ENCODE measurements around the gene TTBK1. TPM values are rescaled to one million over a fixed set of nuclear protein-coding genes. Genes with fewer than 3 reads are reported as not detected.

Gene TTBK1
- total RNA-seq, 2 donors from 2014 or later: 0.12 to 0.15 TPM

DNA sequence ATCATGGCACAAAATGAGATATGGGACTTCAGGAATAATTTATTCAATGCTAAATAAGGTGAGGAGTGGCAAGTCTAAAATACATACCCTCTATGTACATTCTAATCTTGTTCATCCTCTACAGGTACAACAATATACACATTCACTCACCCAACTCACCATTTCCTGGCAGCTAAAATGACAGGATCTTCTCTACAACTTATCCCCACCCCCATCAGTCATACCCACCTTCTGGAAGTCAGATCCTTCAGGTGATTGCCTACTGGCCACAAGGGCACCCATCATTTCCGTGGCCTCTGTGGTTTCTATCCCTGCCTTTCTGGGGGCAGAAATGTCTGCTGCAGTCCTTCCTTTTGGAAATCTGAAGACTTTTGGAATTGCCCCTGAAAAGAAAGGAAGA is 88.2 kb downstream of the TTBK1 start:
- TF ChIP-seq, protein P1, sequence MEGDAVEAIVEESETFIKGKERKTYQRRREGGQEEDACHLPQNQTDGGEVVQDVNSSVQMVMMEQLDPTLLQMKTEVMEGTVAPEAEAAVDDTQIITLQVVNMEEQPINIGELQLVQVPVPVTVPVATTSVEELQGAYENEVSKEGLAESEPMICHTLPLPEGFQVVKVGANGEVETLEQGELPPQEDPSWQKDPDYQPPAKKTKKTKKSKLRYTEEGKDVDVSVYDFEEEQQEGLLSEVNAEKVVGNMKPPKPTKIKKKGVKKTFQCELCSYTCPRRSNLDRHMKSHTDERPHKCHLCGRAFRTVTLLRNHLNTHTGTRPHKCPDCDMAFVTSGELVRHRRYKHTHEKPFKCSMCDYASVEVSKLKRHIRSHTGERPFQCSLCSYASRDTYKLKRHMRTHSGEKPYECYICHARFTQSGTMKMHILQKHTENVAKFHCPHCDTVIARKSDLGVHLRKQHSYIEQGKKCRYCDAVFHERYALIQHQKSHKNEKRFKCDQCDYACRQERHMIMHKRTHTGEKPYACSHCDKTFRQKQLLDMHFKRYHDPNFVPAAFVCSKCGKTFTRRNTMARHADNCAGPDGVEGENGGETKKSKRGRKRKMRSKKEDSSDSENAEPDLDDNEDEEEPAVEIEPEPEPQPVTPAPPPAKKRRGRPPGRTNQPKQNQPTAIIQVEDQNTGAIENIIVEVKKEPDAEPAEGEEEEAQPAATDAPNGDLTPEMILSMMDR (IDR thresholded peaks at IDR 0.05): no peak
- Histone ChIP-seq H3K9me3 (no peaks in the 10 kb centered on the region), H3K27me3 (no peaks in the 10 kb centered on the region), H3K27ac (no peak overlapping the region), H3K4me3 (no peak overlapping the region), H3K4me1 (peaks cover 0 to 5% of the 10 kb centered on the region in 2 donors), H3K36me3 (no peaks in the 10 kb centered on the region)
- DNase-seq (ENCODE audit: low spot score): no peak

DNA sequence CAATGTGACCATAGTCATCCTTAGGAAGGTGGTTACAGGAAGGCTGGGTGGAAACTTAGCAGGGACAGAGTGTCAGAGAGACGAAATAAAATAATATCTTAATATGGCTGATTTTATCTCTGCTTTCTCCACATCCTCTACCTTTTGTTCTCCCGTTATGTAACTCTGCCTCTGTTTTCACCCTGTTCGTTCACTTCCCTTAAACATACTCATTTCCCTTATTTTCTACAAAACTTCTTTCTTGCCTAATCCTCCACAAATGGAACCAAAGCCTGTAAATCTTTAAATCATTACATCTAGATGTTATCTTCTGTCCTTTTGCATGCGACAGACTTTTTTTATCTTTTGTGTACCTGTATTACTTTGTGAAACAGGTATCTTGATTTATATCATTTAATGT is 88.6 kb downstream of the TTBK1 start:
- H3K36me3 ChIP-seq: no peaks in the 10 kb centered on the region
- H3K27me3 ChIP-seq: no peaks in the 10 kb centered on the region
- H3K4me1 ChIP-seq: peaks cover 0 to 5% of the 10 kb centered on the region in 2 donors
- TF ChIP-seq, protein P1 (IDR thresholded peaks at IDR 0.05): no peak
- H3K9me3 ChIP-seq: no peaks in the 10 kb centered on the region
- no peak for DNase-seq (ENCODE audit: low spot score)
- H3K4me3 ChIP-seq: no peak overlapping the region
- H3K27ac ChIP-seq: no peak overlapping the region

DNA sequence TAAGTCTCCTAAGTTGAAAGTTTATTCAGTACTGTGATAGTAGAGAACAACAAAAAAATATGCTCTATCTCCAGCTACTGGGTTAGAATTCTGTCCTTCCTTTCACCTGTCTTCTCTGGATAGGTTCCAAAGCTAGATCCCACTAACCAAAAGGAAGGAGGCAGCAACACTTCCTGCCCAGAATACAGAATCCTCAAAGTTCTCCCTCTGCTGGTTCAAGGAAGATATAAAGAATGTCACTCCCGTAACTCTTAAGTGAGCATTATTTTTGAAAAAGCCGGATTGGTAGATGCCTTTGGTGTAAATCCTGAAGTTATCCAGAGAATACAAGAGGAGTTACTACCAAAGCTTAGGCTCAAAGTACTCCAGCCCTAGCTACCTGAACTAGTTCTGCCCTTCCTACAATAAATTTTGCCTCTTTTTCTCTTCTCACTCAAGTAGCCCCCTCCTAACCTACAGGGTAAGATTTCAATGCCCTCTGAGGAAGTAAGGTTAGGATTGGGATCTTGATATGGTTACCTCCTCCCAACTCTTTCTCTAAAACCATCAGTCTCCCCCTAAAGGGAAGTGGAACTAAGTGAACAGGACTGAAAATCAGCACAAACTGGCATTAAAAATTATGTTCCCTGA is 91.3 kb downstream of the TTBK1 start:
- Histone ChIP-seq H3K36me3 (peaks cover 16% of the 10 kb centered on the region), H3K4me3 (no peak overlapping the region), H3K27me3 (no peaks in the 10 kb centered on the region), H3K27ac (no peak overlapping the region), H3K4me1 (no peaks in the 10 kb centered on the region), H3K9me3 (no peaks in the 10 kb centered on the region)
- TF ChIP-seq, protein P1 (IDR thresholded peaks at IDR 0.05): peak; percentile 34 to 63
- DNase-seq (ENCODE audit: low spot score): no peak

DNA sequence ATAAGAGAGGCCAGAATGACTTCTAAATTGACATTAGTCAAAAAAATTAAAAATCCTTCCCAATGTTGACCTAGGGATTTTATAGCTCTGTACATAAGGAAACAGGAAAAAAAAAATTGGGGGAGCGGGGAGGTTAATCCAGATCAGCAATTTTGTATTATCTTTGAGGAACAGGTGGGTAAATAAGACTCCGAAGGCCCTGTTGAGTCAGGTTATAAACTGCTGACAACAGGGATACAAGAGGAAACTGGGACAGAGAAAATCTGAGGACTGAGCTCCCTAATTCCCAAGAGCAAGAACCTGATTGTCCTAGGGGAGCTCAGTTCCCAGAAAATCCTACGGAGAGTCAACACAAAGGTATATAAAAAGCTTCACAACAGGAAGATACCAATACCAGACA is 92.2 kb downstream of the TTBK1 start:
- Histone ChIP-seq H3K9me3 (no peaks in the 10 kb centered on the region), H3K27ac (no peak overlapping the region), H3K4me1 (no peaks in the 10 kb centered on the region), H3K36me3 (peaks cover 25% of the 10 kb centered on the region), H3K4me3 (no peak overlapping the region), H3K27me3 (no peaks in the 10 kb centered on the region)
- DNase-seq (ENCODE audit: low spot score): no peak
- TF ChIP-seq, protein P1 (IDR thresholded peaks at IDR 0.05): no peak

DNA sequence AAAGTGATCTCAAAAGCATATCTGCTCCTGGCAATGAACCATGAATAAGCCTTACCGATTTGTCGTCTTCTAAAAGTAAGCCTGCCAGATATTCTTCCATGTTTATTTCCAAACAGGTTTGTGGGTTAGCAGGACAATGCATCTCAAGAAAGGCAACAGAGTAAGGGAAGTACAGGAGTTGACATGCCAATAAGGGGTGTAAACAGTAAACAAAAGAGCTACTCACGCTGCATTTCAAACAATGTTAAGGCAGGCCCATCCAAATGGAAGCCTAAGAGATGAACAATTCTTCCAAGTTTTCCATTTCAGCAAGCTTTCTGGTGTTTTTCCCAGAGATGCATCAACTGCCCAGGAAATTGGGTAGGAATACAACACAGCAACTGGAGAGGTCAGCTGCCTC is 93.1 kb downstream of the TTBK1 start:
- Histone ChIP-seq H3K4me1 (no peaks in the 10 kb centered on the region), H3K36me3 (peaks cover 34% of the 10 kb centered on the region), H3K27ac (no peak overlapping the region), H3K27me3 (no peaks in the 10 kb centered on the region), H3K4me3 (no peak overlapping the region), H3K9me3 (no peaks in the 10 kb centered on the region)
- no peak for DNase-seq (ENCODE audit: low spot score)
- TF ChIP-seq, protein P1 (IDR thresholded peaks at IDR 0.05): no peak

Other genes with a start within 250 kb of the TTBK1 start
- 10 to 100 TPM; 29.6 to 50.3 TPM for gene MEA1, start 229.5 kb upstream of the TTBK1 start, total RNA-seq
- gene KLHDC3, start 229.2 kb upstream of the TTBK1 start, total RNA-seq: 100 to 1,000 TPM; 122 to 153 TPM
- 10 to 100 TPM; 29.0 to 40.6 TPM for gene RRP36, start 221.9 kb upstream of the TTBK1 start, total RNA-seq
- 1 to 10 TPM; 6.5 to 9.0 TPM for gene CUL7, start 189.6 kb upstream of the TTBK1 start, total RNA-seq
- gene MRPL2, start 184.0 kb upstream of the TTBK1 start, total RNA-seq: 10 to 100 TPM; 37.0 to 41.0 TPM
- gene KLC4, start 183.8 kb upstream of the TTBK1 start, total RNA-seq: 10 to 100 TPM; 22.5 to 46.5 TPM
- gene PTK7, start 167.2 kb upstream of the TTBK1 start, total RNA-seq: 10 to 100 TPM in 1 of 2 donors, 1 to 10 TPM in 1; 4.5 to 12.7 TPM
- 100 to 1,000 TPM in 1 of 2 donors, 10 to 100 TPM in 1; 59.4 to 116 TPM for gene SRF, start 72.2 kb upstream of the TTBK1 start, total RNA-seq
- gene CUL9, start 61.3 kb upstream of the TTBK1 start, total RNA-seq: 10 to 100 TPM; 11.0 to 16.8 TPM
- gene DNPH1, start 14.0 kb upstream of the TTBK1 start, total RNA-seq: 10 to 100 TPM; 38.4 to 63.9 TPM
- not detected for gene SLC22A7, start 54.8 kb downstream of the TTBK1 start, total RNA-seq
- gene CRIP3, start 65.3 kb downstream of the TTBK1 start, total RNA-seq: 1 to 10 TPM in 1 of 2 donors, not detected in 1; 1.5 TPM
- 10 to 100 TPM; 10.1 to 11.3 TPM for gene ZNF318, start 126.2 kb downstream of the TTBK1 start, total RNA-seq
- gene ABCC10, start 184.1 kb downstream of the TTBK1 start, total RNA-seq: 1 to 10 TPM; 7.1 to 7.8 TPM
- 1 to 10 TPM in 1 of 2 donors, not detected in 1; 1.3 TPM for gene DLK2, start 212.1 kb downstream of the TTBK1 start, total RNA-seq
- gene TJAP1, start 234.1 kb downstream of the TTBK1 start, total RNA-seq: 10 to 100 TPM; 15.8 to 22.0 TPM

Measured in right atrium auricular region (tissue), 2 donors.